ENCODE measurements around the gene ZKSCAN1. TPM values are rescaled to one million over a fixed set of nuclear protein-coding genes. Genes with fewer than 3 reads are reported as not detected.
"Not testable (repeated sequence)": the region's sequence is repeated elsewhere in the genome, so short reads cannot be mapped to it uniquely, and the experiment has no call there.

The ZKSCAN1 gene
- total RNA-seq, 6 experiments from 2014 or later, result 24.5 to 147 (median 80.1) TPM

DNA sequence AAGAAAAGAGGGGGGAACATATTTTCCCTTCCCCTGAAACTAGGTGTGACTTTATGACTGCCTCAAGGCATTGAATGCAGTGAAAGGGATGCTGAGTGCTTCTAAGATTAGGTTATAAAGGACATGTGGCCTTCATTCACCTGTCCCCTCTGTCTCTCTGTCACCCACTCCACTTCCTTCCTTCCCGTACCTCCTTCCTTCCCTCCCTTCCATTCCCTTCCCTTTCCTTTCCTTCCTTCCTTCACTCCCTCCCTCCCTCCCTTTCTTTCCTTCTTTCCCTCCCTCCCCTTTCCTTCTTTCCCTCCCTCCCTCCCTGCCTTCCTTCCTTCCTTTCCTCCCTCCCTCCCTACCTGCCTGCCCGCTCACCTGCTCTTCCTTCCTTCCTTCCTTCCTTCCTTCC lies 4.5 kb upstream of the ZKSCAN1 start:
- Histone ChIP-seq H3K36me3 (no peaks in the 10 kb centered on the region), H3K4me3 (no peak overlapping the region), H3K4me1 (peaks cover 0 to 54% (median 26%) of the 10 kb centered on the region in 4 donors), H3K27ac (peak overlapping the region in 2 of 3 donors; percentile 47 to 91), H3K9me3 (no peaks in the 10 kb centered on the region), H3K27me3 (no peaks in the 10 kb centered on the region)
- intact Hi-C loops (cut with DNase I), result no loop called here
- 64% methylated on average over 2 of the region's 2 CpGs for WGBS (ENCODE audit: insufficient coverage, low coverage, low lambda C conversion rate, missing lambda C conversion rate)
- no peak for ATAC-seq
- DNase-seq, result no peak
- no peak for TF ChIP-seq POLR2A (IDR thresholded peaks at IDR 0.05)
- TF ChIP-seq, protein P1, sequence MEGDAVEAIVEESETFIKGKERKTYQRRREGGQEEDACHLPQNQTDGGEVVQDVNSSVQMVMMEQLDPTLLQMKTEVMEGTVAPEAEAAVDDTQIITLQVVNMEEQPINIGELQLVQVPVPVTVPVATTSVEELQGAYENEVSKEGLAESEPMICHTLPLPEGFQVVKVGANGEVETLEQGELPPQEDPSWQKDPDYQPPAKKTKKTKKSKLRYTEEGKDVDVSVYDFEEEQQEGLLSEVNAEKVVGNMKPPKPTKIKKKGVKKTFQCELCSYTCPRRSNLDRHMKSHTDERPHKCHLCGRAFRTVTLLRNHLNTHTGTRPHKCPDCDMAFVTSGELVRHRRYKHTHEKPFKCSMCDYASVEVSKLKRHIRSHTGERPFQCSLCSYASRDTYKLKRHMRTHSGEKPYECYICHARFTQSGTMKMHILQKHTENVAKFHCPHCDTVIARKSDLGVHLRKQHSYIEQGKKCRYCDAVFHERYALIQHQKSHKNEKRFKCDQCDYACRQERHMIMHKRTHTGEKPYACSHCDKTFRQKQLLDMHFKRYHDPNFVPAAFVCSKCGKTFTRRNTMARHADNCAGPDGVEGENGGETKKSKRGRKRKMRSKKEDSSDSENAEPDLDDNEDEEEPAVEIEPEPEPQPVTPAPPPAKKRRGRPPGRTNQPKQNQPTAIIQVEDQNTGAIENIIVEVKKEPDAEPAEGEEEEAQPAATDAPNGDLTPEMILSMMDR (IDR thresholded peaks at IDR 0.05), result no peak

DNA sequence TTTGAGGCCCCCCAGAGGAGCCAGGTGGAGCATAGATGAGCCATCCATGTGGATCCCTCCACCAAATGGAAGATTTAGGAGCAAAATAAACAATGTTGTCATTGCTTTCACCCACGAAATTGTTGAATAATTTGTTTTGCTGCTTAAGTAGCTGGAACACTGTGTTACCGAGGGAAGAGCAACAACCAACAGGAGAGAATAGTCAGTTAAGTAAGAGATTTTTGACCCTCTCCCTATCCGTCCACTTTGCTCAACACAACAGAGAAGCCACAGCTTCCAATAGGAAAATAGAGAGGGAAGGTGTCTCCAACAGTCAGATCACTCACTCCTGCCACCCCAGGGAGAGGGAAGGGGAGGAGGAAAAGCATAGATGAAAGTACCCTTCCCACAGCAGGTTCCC lies 3.9 kb upstream of the ZKSCAN1 start:
- peak; percentile 1 to 60 (median 14) for ATAC-seq
- no peak for TF ChIP-seq POLR2A (IDR thresholded peaks at IDR 0.05)
- TF ChIP-seq, protein P1 (IDR thresholded peaks at IDR 0.05), result no peak
- Histone ChIP-seq H3K9me3 (no peaks in the 10 kb centered on the region), H3K27ac (peak overlapping the region; percentile 36 to 91 (median 67)), H3K4me1 (peaks cover 0 to 51% (median 25%) of the 10 kb centered on the region in 4 donors), H3K36me3 (no peaks in the 10 kb centered on the region), H3K4me3 (peak overlapping the region in 1 of 3 donors; percentile 9), H3K27me3 (no peaks in the 10 kb centered on the region)
- intact Hi-C loops (cut with DNase I), result no loop called here
- 47% methylated on average over 3 of the region's 3 CpGs for WGBS (ENCODE audit: insufficient coverage, low coverage, low lambda C conversion rate, missing lambda C conversion rate)
- no peak for DNase-seq

DNA sequence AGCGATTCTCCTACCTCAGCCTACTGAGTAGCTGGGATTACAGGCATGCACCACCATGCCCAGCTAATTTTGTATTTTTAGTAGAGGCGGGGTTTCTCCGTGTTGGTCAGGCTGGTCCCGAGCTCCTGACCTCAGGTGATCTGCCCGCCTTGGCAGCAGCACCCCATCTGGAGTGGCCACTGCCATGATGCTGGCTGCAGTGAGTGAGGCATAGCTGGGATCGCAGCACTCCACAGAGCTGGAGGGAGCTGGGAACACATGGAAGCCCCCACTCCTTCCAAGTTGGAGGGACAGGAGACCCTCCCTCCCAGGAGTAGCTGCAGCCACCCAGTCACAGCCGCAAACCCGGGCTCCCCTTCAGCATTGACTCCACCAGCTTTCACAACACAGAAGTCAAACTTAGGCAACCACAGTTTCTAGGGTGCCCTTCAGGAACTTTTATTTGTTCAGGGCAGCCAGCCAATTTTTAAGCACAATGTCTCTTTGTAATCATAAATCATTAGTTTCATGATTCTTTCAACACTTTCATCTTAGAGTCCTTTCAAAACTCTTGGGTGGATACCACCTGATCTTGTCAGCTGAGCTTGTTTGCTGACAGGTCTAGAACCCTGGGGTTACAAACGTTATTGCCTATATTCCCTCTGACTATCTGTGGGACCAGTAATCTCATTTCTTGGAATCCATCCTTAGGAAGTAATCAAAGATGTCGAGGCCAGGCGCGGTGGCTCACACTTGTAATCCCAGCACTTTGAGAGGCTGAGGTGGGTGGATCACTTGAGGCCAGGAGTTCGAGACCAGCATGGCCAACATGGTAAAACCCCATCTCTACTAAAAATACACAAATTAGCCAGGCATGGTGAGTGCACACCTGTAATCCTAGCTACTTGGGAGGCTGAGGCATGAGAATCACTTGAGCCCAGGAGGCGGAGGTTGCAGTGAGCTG lies 2.7 kb upstream of the ZKSCAN1 start:
- H3K4me3 ChIP-seq, result not testable (repeated sequence)
- peak overlapping the region in 2 of 3 donors; percentile 67 to 91 for H3K27ac ChIP-seq
- DNase-seq, result peak in 2 of 3 donors; percentile 66 to 71

DNA sequence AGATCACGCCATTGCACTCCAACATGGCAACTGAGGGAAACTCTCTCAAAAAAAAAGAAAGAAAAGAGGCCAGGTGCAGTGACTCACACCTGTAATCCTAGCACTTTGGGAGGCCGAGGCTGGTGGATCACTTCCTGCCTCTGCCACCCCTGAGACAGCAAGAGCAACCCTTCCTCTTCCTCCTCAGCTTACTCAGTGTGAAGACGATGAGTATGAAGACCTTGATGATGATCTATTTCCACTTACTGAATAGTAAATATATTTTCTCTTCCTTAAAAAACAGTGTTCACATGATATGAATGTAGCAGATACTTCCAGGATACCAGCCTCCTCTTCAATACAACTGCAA lies 2.1 kb upstream of the ZKSCAN1 start:
- no peaks in the 10 kb centered on the region for H3K27me3 ChIP-seq
- TF ChIP-seq POLR2A (IDR thresholded peaks at IDR 0.05), result no peak
- TF ChIP-seq, protein P1 (IDR thresholded peaks at IDR 0.05), result no peak
- no peak overlapping the region for H3K4me3 ChIP-seq
- ATAC-seq (no peak), DNase-seq (no peak)
- H3K27ac ChIP-seq, result peak overlapping the region in 2 of 3 donors; percentile 67 to 91
- no peaks in the 10 kb centered on the region for H3K36me3 ChIP-seq
- intact Hi-C loops (cut with DNase I), result no loop called here
- no peaks in the 10 kb centered on the region for H3K9me3 ChIP-seq
- peaks cover 0 to 54% (median 23%) of the 10 kb centered on the region in 4 donors for H3K4me1 ChIP-seq
- 78% methylated on average over 3 of the region's 3 CpGs for WGBS (ENCODE audit: insufficient coverage, low coverage, low lambda C conversion rate, missing lambda C conversion rate)

More for the DNA sequence above, 2.7 kb upstream of the ZKSCAN1 start:
- 34% methylated on average over 10 of the region's 14 CpGs for WGBS (ENCODE audit: insufficient coverage, low coverage, low lambda C conversion rate, missing lambda C conversion rate)
- intact Hi-C loops (cut with DNase I); H3K36me3 ChIP-seq; H3K27me3 ChIP-seq; H3K9me3 ChIP-seq: not testable (repeated sequence)
- peaks cover 0 to 48% (median 20%) of the 10 kb centered on the region in 4 donors for H3K4me1 ChIP-seq
- peak; percentile 10 to 43 (median 28) for ATAC-seq

Measured in right lobe of liver (tissue), 6 donors.